Endothelial cell of umbilical vein (primary cell): Measurements from ENCODE around the gene BLVRA. TPM values are rescaled to one million over a fixed set of nuclear protein-coding genes. Genes with fewer than 3 reads are reported as not detected.

ENCODE experiments used
- BruUV-seq: library from RNA; stranded (reverse); fragments of 400-500 nt; replicated peaks from 2 replicates; lab custom pipeline; 2021; lab: Mats Ljungman, UMichigan
- CTCF ChIA-PET: fragments of 300-600, 350-600 bp; sonication (Branson Sonifier 250); formaldehyde crosslinking; loops from one replicate; lab custom pipeline; 2021; ENCODE audit warnings: antibody characterized with exemption, inconsistent platforms; lab: Charles Lee
- POLR2A ChIA-PET: fragments of 300-600, 350-600 bp; sonication (Branson Sonifier 250); formaldehyde crosslinking; loops from one replicate; lab custom pipeline; 2021; ENCODE audit warnings: antibody characterized with exemption, inconsistent platforms; lab: Charles Lee
- DNase-seq: peaks from one replicate; pipeline ENCODE4 v3.0.0-alpha.2; 2011; ENCODE audit warnings: low read depth, low spot score
- FAIRE-seq: peaks from 2 replicates; lab custom pipeline; 2011; peaks lifted over from hg19 to GRCh38; lab: Jason Lieb, UNC
- H2AFZ ChIP-seq: 2 replicates; pipeline ENCODE4 v1.6.0; 2012; ENCODE audit warnings: low read depth, low read length, control low read depth, inconsistent platforms
- H3K27ac ChIP-seq: 2 replicates; pipeline ENCODE4 v1.5.1; 2011; ENCODE audit warnings: low read depth, mild to moderate bottlenecking, control low read depth, low read length, moderate library complexity; ENCODE audit not compliant: insufficient read depth
- H3K27me3 ChIP-seq, 2 experiments: 2 replicates each; pipeline versions ENCODE4 v1.6.0 to v1.6.1; 2011; ENCODE audit warnings: low read length in 2 of 2, mixed read lengths in 1 of 2; ENCODE audit not compliant: control insufficient read depth in 2 of 2, insufficient read depth in 2 of 2
- H3K36me3 ChIP-seq, 2 experiments: 2 replicates in 1 of 2; 3 replicates in 1 of 2; pipeline ENCODE4 v1.5.1; 2011; ENCODE audit warnings: low read length in 2 of 2, mild to moderate bottlenecking in 1 of 2, moderate library complexity in 1 of 2; ENCODE audit not compliant: control insufficient read depth in 2 of 2, insufficient read depth in 2 of 2; ENCODE audit errors: extremely low read depth in 1 of 2
- H3K4me1 ChIP-seq: 3 replicates; pipeline ENCODE4 v1.5.1; 2011; ENCODE audit warnings: mild to moderate bottlenecking, low read length; ENCODE audit not compliant: control insufficient read depth, insufficient read depth; ENCODE audit errors: extremely low read depth
- H3K4me2 ChIP-seq: 2 replicates; pipeline ENCODE4 v1.6.1; 2011; ENCODE audit warnings: low read length, control low read depth, mixed read lengths; ENCODE audit not compliant: insufficient read depth
- H3K4me3 ChIP-seq, 3 experiments: fragments of 200-600 bp in 1 of 3; sonication (generic), shearing (Covaris generic) in 1 of 3; replicated peaks in 1 of 3; 2 replicates each; pipeline ENCODE4 v1.5.1; 2011 to 2016; ENCODE audit warnings: control low read depth in 3 of 3, low read length in 3 of 3, mild to moderate bottlenecking in 2 of 3, inconsistent platforms in 1 of 3, low read depth in 1 of 3, moderate library complexity in 1 of 3; ENCODE audit not compliant: insufficient read depth in 1 of 3
- H3K79me2 ChIP-seq: 2 replicates; pipeline ENCODE4 v1.6.0; 2012; ENCODE audit warnings: low read length, inconsistent platforms; ENCODE audit not compliant: control insufficient read depth, insufficient read depth
- H3K9ac ChIP-seq: replicated peaks from 2 replicates; pipeline ENCODE3; 2011; ENCODE audit warnings: low read length, control low read depth; ENCODE audit not compliant: insufficient read depth; ENCODE audit errors: extremely low read depth
- H3K9me1 ChIP-seq: replicated peaks from 3 replicates; pipeline ENCODE4 v1.6.0; 2011; ENCODE audit warnings: mild to moderate bottlenecking, low read length; ENCODE audit not compliant: control insufficient read depth, insufficient read depth; ENCODE audit errors: extremely low read depth
- H3K9me3 ChIP-seq: replicated peaks from 2 replicates; pipeline ENCODE4 v1.5.1; 2012; ENCODE audit warnings: low read length, inconsistent platforms; ENCODE audit not compliant: control insufficient read depth, insufficient read depth
- H4K20me1 ChIP-seq: replicated peaks from 2 replicates; pipeline ENCODE3; 2011; ENCODE audit warnings: mild to moderate bottlenecking, low read length; ENCODE audit not compliant: control insufficient read depth, insufficient read depth; ENCODE audit errors: extremely low read depth
- EZH2 ChIP-seq: IDR thresholded peaks from 2 replicates; pipeline ENCODE4 v1.6.1; 2012; ENCODE audit warnings: borderline replicate concordance, low read depth, mild to moderate bottlenecking, moderate library complexity, low read length, inconsistent platforms; ENCODE audit not compliant: severe bottlenecking
- GATA2 ChIP-seq: IDR thresholded peaks from 2 replicates; pipeline ENCODE4 v1.7.0; 2011; ENCODE audit warnings: low read depth, mild to moderate bottlenecking, moderate library complexity, mixed read lengths, low read length; ENCODE audit not compliant: insufficient read length, insufficient read depth
- JUN ChIP-seq: IDR thresholded peaks from 2 replicates; pipeline ENCODE4 v1.6.1; 2011; ENCODE audit warnings: borderline replicate concordance, low read depth; ENCODE audit not compliant: insufficient read length, insufficient read depth
- MYC ChIP-seq: IDR thresholded peaks from one replicate; pipeline ENCODE4 v1.6.1; 2011; ENCODE audit warnings: mild to moderate bottlenecking, low read depth, low read length
- POLR2A ChIP-seq: IDR thresholded peaks from 2 replicates; pipeline ENCODE4 v1.6.1; 2012; ENCODE audit warnings: low read depth, mild to moderate bottlenecking, control low read depth, low read length
- POLR2AphosphoS5 ChIP-seq: IDR thresholded peaks from 2 replicates; pipeline ENCODE4 v1.6.1; 2012; ENCODE audit warnings: low read depth, mild to moderate bottlenecking, control low read depth, low read length, moderate library complexity; ENCODE audit not compliant: insufficient read depth
- dilution Hi-C: fragments of 300-500 bp; cut with MboI; formaldehyde crosslinking; loops from one replicate; pipeline ENCODE4 v1.15.0; 2019; ENCODE audit warnings: low sequenced_read_pairs; ENCODE audit not compliant: extremely low pct_ligation_motif_present
- intact Hi-C: fragments of 100-400 bp; cut with micrococcal nuclease; formaldehyde crosslinking; loops from one replicate; pipeline ENCODE4 v1.10.0; 2022
- polyA plus RNA-seq, 4 experiments: library from polyadenylated mRNA; depleted of rRNA in 3 of 4; stranded (reverse) in 3 of 4; unstranded in 1 of 4; fragments of >200 nt; gene quantifications; 2 replicates each; pipeline versions ENCODE4 v1.2.1 to v1.2.3, GENCODE V29; 2011 to 2012; ENCODE audit warnings: missing spikeins in 1 of 4
- total RNA-seq: library from RNA; stranded (reverse); gene quantifications from 2 replicates; pipeline ENCODE4 v1.2.3, GENCODE V29; 2021
- TF ChIP-seq, protein P1 (sequence below), 2 donors: IDR thresholded peaks; 1 replicate in 1 of 2; 2 replicates in 1 of 2; pipeline ENCODE4 v1.5.1; 2011; ENCODE audit warnings: low read length in 2 of 2, mild to moderate bottlenecking in 2 of 2, moderate library complexity in 2 of 2, control low read depth in 1 of 2, inconsistent platforms in 1 of 2, low read depth in 1 of 2; ENCODE audit not compliant: insufficient read depth in 1 of 2; ENCODE audit errors: extremely low read depth in 1 of 2

The BLVRA gene
- total and polyA plus RNA-seq, 2 donors (not counting 3 experiments of a cell fraction or from before 2014, with no cell fraction given) = 24.0 to 34.5 TPM

DNA sequence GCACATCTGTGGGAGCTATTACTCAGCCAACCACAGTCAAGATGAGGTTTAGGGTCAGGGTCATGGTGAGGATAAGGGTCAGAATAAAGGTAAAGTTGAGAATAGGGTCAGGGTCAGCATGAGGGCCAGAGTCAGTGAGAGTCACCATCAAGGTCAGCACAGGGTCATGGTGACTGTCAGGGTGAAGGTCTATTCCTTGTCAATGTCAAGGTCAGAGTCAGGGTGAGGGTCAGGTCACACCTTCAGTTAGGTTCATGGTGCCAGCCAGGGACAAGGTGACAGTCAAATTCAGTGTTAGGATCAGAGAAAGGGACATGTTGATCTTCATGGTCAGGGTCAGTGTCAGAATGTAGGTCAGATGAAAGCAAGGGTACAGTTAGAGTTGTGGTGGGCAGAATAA lies 96.7 kb downstream of the BLVRA start:
- CTCF ChIA-PET = no interaction called here
- no peaks in the 10 kb centered on the region for H3K79me2 ChIP-seq
- H2AFZ ChIP-seq = no peak overlapping the region
- H3K9me1 ChIP-seq = no peaks in the 10 kb centered on the region
- H3K4me3 ChIP-seq = no peak overlapping the region
- FAIRE-seq = no peak
- no peaks in the 10 kb centered on the region for H3K36me3 ChIP-seq
- BruUV-seq = no TSS peak
- no peaks in the 10 kb centered on the region for H4K20me1 ChIP-seq
- peaks cover 2 to 6% of the 10 kb centered on the region in 2 experiments for H3K27me3 ChIP-seq
- no peaks in the 10 kb centered on the region for H3K4me1 ChIP-seq
- H3K27ac ChIP-seq = no peak overlapping the region
- POLR2A ChIA-PET = no interaction called here
- no peak overlapping the region for H3K9ac ChIP-seq
- H3K9me3 ChIP-seq = no peaks in the 10 kb centered on the region
- H3K4me2 ChIP-seq = no peak overlapping the region
- no peak for DNase-seq
- intact Hi-C loops = no loop called here
- TF ChIP-seq, protein P1, sequence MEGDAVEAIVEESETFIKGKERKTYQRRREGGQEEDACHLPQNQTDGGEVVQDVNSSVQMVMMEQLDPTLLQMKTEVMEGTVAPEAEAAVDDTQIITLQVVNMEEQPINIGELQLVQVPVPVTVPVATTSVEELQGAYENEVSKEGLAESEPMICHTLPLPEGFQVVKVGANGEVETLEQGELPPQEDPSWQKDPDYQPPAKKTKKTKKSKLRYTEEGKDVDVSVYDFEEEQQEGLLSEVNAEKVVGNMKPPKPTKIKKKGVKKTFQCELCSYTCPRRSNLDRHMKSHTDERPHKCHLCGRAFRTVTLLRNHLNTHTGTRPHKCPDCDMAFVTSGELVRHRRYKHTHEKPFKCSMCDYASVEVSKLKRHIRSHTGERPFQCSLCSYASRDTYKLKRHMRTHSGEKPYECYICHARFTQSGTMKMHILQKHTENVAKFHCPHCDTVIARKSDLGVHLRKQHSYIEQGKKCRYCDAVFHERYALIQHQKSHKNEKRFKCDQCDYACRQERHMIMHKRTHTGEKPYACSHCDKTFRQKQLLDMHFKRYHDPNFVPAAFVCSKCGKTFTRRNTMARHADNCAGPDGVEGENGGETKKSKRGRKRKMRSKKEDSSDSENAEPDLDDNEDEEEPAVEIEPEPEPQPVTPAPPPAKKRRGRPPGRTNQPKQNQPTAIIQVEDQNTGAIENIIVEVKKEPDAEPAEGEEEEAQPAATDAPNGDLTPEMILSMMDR (IDR thresholded peaks at IDR 0.05; ENCODE audit: extremely low read depth in 1 of 2, insufficient read depth in 1 of 2, low read depth in 1 of 2, low read length in 2 of 2) = no peak
- TF ChIP-seq EZH2 (no peak), MYC (no peak), POLR2A (no peak), GATA2 (no peak), JUN (no peak), POLR2AphosphoS5 (no peak)
- dilution Hi-C loops = no loop called here
